ENCODE data around the gene LRRC70. TPM values are rescaled to one million over a fixed set of nuclear protein-coding genes. Genes with fewer than 3 reads are reported as not detected.
A peak's percentile ranks its signal among the peaks of the same experiment; 100 is the strongest.

Gene LRRC70
- total RNA-seq, 1 experiment from 2014 or later: 0.54 TPM

DNA sequence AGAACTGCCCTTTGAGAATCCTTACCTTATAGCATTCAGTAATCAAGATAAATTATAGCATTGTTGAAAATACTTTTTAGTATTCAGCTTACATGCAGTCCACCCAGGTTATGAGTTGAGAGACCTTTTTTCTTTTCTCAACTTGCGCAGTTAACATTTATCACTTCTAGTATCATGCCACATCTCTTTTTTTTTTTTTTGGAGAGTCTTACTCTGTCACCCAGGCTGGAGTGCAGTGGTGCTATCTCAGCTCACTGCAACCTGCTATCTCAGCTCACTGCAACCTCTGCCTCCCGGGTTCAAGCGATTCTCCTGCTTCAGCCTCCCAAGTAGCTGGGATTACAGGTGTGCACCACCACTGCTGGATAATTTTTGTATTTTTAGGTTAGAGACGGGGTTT, 29.0 kb downstream of the LRRC70 start:
- no TSS peak for BruUV-seq (replicated peaks)
- POLR2A ChIA-PET: interaction anchor here (0.9 kb wide), 1 partner anchor 16 kb away, joined by 3 read pairs; no protein-coding TSS in a partner anchor

DNA sequence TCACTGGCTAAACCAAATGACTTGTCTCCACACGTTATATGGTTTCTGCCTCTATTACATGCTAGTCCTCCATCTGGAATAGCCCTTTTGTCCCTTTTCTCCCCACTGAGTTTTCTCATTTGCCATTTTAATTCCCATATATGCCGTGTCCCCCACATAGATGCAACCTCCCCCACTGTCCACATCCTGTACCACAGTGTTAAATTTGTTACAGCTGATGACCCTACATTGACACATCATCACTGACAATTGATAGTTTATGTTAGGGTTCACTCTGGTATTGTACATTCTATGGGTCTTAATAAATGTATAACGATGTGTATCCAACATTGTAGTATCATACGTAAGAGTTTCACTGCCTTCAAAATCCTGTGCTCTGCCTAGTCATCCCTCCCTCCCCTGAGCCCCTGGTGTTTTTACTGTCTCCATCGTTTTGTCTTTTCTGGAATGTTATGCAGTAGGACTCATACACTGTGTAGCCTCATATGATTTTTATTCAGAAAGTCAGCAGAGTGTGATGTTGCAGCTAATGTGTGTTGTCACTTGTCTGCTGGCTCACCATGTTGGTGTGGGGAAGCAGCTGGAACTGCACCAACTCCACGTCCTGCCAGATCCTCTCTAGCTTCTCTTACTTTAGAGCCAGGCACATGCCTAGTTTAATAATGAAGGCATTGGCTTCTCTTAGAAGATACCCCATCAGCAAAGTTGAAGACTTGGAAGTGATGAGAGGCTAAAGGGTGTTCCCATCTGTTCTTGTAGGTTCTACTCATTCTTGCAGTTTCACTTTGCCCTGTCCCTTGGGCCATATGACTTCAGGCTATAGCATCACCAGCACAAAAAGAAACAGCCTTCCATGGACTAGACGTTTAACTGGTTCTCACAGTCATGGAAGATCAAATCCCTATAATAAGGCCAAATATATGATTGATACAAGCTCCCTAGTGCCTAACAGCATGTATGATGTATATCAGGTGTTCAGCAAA, 30.2 kb downstream of the LRRC70 start:
- CTCF ChIA-PET: interaction anchor here (0.6 to 0.9 kb wide), 3 partner anchors 30 to 165 kb away, joined by 3 to 5 read pairs (median 4); no protein-coding TSS in a partner anchor
- no TSS peak for BruUV-seq (replicated peaks)

More for the DNA sequence above, 29.0 kb downstream of the LRRC70 start:
- H3K4me1 Mint-ChIP-seq (ENCODE audit: insufficient read depth, unreplicated experiment): no peaks in the 10 kb centered on the region
- H3K27ac Mint-ChIP-seq (ENCODE audit: low read depth, unreplicated experiment): peak overlapping the region; percentile 28
- no peak overlapping the region for H3K4me3 Mint-ChIP-seq (ENCODE audit: unreplicated experiment)
- DNase-seq (ENCODE audit: unreplicated experiment): no peak
- CTCF ChIA-PET: interaction anchor here (0.6 kb wide), 1 partner anchor 19 kb away, joined by 3 read pairs; no protein-coding TSS in a partner anchor
- H3K9me3 Mint-ChIP-seq (ENCODE audit: unreplicated experiment): peaks cover 9% of the 10 kb centered on the region
- H3K27me3 Mint-ChIP-seq (ENCODE audit: insufficient read depth, unreplicated experiment): no peaks in the 10 kb centered on the region
- TF ChIP-seq, protein P1, sequence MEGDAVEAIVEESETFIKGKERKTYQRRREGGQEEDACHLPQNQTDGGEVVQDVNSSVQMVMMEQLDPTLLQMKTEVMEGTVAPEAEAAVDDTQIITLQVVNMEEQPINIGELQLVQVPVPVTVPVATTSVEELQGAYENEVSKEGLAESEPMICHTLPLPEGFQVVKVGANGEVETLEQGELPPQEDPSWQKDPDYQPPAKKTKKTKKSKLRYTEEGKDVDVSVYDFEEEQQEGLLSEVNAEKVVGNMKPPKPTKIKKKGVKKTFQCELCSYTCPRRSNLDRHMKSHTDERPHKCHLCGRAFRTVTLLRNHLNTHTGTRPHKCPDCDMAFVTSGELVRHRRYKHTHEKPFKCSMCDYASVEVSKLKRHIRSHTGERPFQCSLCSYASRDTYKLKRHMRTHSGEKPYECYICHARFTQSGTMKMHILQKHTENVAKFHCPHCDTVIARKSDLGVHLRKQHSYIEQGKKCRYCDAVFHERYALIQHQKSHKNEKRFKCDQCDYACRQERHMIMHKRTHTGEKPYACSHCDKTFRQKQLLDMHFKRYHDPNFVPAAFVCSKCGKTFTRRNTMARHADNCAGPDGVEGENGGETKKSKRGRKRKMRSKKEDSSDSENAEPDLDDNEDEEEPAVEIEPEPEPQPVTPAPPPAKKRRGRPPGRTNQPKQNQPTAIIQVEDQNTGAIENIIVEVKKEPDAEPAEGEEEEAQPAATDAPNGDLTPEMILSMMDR (IDR thresholded peaks at IDR 0.05; ENCODE audit: unreplicated experiment): no peak
- intact Hi-C loops (cut with micrococcal nuclease): no loop called here
- H3K36me3 Mint-ChIP-seq (ENCODE audit: insufficient read depth, unreplicated experiment): peaks cover 7% of the 10 kb centered on the region

DNA sequence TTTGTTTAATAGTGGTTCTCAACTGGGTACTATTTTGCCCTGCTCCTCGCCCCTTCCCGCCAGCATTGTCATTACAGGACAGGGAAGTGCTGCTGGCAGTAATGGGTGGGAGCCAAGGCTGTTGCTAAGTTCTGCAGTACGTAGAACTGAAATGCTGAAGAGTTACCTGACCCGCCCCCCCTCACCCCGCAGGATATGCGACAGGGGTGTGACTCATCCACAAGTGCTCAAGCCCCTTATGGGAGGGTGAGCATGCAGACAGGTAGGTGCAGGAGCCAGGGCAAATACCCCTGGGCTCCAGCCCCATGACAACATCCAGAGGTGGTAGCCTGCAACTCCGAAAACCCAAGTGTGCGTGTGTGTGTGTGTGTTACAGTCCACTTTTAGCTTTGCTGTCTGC, 35.7 kb downstream of the LRRC70 start:
- Mint-ChIP-seq H3K4me1 (ENCODE audit: insufficient read depth, unreplicated experiment) (no peaks in the 10 kb centered on the region), H3K27ac (ENCODE audit: low read depth, unreplicated experiment) (no peak overlapping the region), H3K9me3 (ENCODE audit: unreplicated experiment) (no peaks in the 10 kb centered on the region), H3K27me3 (ENCODE audit: insufficient read depth, unreplicated experiment) (no peaks in the 10 kb centered on the region), H3K36me3 (ENCODE audit: insufficient read depth, unreplicated experiment) (peaks cover 9% of the 10 kb centered on the region), H3K4me3 (ENCODE audit: unreplicated experiment) (no peak overlapping the region)
- TF ChIP-seq, protein P1 (IDR thresholded peaks at IDR 0.05; ENCODE audit: unreplicated experiment): no peak
- intact Hi-C loops (cut with micrococcal nuclease): no loop called here
- ChIA-PET CTCF (interaction anchor here (0.6 to 0.8 kb wide), 3 partner anchors 18 to 574 kb away, joined by 3 to 4 read pairs (median 3); no protein-coding TSS in a partner anchor), POLR2A (no interaction called here)
- no TSS peak for BruUV-seq (replicated peaks)
- no peak for DNase-seq (ENCODE audit: unreplicated experiment)

More for the DNA sequence above, 30.2 kb downstream of the LRRC70 start:
- no peaks in the 10 kb centered on the region for H3K27me3 Mint-ChIP-seq (ENCODE audit: insufficient read depth, unreplicated experiment)
- POLR2A ChIA-PET: no interaction called here
- H3K36me3 Mint-ChIP-seq (ENCODE audit: insufficient read depth, unreplicated experiment): peaks cover 7% of the 10 kb centered on the region
- H3K4me1 Mint-ChIP-seq (ENCODE audit: insufficient read depth, unreplicated experiment): no peaks in the 10 kb centered on the region
- no peak for DNase-seq (ENCODE audit: unreplicated experiment)
- H3K27ac Mint-ChIP-seq (ENCODE audit: low read depth, unreplicated experiment): peak overlapping the region; percentile 28
- H3K9me3 Mint-ChIP-seq (ENCODE audit: unreplicated experiment): peaks cover 9% of the 10 kb centered on the region
- intact Hi-C loops (cut with micrococcal nuclease): no loop called here
- TF ChIP-seq, protein P1 (IDR thresholded peaks at IDR 0.05; ENCODE audit: unreplicated experiment): no peak
- no peak overlapping the region for H3K4me3 Mint-ChIP-seq (ENCODE audit: unreplicated experiment)

DNA sequence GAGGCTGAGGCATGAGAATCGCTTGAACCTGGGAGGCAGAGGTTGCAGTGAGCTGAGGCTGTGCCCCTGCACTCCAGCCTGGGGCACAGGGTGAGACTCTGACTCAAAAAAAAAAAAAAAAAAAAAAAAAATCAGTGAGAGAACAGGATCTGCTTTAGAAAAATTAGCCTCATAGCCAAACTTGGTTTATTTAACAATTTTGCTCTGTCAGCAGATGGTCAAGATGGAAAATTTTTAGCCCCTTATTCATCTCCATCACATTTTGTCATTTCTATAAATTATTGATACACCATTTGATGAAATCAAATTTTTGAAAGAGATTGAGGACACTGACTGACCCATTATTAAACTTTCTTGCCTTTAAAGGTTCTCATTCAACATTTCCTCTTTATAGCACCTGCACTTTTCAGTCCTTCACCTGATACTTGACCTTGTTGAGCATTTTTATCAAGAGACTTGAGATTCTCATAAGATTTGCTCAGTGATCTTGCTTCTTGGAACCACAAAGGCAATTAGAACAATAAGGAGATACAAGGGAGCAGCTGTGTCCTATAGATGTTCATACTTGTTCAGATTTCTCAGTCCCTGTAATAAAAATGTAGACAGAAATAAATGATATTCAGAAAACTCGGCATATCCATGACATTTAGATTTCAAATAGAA, 38.1 kb downstream of the LRRC70 start:
- CTCF ChIA-PET: interaction anchor here (0.6 kb wide), 1 partner anchor 37 kb away, joined by 3 read pairs; no protein-coding TSS in a partner anchor
- DNase-seq (ENCODE audit: unreplicated experiment): no peak
- TF ChIP-seq, protein P1 (IDR thresholded peaks at IDR 0.05; ENCODE audit: unreplicated experiment): no peak

More for the DNA sequence above, 38.1 kb downstream of the LRRC70 start:
- intact Hi-C loops (cut with micrococcal nuclease): no loop called here
- no peak overlapping the region for H3K27ac Mint-ChIP-seq (ENCODE audit: low read depth, unreplicated experiment)
- BruUV-seq (replicated peaks): no TSS peak
- peaks cover 15% of the 10 kb centered on the region for H3K36me3 Mint-ChIP-seq (ENCODE audit: insufficient read depth, unreplicated experiment)
- no peaks in the 10 kb centered on the region for H3K27me3 Mint-ChIP-seq (ENCODE audit: insufficient read depth, unreplicated experiment)
- POLR2A ChIA-PET: no interaction called here
- no peaks in the 10 kb centered on the region for H3K4me1 Mint-ChIP-seq (ENCODE audit: insufficient read depth, unreplicated experiment)
- H3K4me3 Mint-ChIP-seq (ENCODE audit: unreplicated experiment): no peak overlapping the region
- no peaks in the 10 kb centered on the region for H3K9me3 Mint-ChIP-seq (ENCODE audit: unreplicated experiment)

All from MCF 10A (cell line).